ENCODE data around the gene RHAG.
"Not testable (repeated sequence)": the region's sequence is repeated elsewhere in the genome, so short reads cannot be mapped to it uniquely, and the experiment has no call there.

RHAG gene

GRCh38 chr6:49636713-49637349, at the start of gene RHAG:
TSS of gene RHAG (minus strand) at chr6:49636839. CDS start at chr6:49636812, 27 bp downstream.
- DNase-seq (ENCODE audit: low read depth in 2 of 2) = no peak

- no peak for DNase-seq (ENCODE audit: low read depth in 2 of 2)
Measured at GRCh38 chr6:49676671-49677281, 40.1 kb upstream of the RHAG start.

DNA sequence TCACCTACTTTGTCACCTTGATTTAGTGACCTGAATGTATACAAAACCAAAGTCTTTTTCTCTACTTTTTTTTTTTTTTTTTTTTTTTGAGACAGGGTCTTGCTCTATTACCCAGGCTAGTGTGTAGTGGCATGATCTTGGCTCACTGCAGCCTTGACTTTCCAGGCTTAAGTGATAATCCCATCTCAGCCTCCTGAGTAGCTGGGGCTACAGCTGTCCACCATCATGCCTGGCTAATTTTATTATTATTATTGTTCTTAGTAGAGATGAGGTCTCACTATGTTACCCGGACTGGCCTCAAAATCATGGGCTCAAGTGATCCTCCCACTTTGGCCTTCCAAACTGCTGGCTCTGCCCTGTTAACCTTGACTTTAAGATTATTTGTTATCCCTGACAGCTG, 39.2 kb upstream of the RHAG start:
- no peak for DNase-seq (ENCODE audit: low read depth in 2 of 2)

DNA sequence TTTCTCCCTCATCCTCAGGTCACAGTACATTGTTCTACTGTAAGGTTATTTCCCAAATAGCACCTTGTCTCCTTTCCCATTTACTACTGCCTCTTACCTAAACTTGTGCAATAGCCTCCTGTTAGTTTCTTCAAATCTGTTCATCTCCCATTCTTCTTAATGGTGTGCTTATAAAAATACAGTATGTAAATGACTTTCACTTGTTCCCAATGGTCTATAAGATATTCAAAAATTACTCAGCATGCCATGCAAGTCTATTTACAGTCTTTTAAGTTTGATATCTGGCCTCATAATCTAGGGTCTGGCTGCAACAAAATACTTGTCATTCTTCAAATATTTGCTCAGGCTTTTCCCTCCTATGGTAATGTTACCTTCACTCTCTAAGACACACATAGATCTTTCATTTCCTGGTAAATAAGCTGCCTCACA, 31.5 kb upstream of the RHAG start:
- no peak for DNase-seq (ENCODE audit: low read depth in 2 of 2)

DNA sequence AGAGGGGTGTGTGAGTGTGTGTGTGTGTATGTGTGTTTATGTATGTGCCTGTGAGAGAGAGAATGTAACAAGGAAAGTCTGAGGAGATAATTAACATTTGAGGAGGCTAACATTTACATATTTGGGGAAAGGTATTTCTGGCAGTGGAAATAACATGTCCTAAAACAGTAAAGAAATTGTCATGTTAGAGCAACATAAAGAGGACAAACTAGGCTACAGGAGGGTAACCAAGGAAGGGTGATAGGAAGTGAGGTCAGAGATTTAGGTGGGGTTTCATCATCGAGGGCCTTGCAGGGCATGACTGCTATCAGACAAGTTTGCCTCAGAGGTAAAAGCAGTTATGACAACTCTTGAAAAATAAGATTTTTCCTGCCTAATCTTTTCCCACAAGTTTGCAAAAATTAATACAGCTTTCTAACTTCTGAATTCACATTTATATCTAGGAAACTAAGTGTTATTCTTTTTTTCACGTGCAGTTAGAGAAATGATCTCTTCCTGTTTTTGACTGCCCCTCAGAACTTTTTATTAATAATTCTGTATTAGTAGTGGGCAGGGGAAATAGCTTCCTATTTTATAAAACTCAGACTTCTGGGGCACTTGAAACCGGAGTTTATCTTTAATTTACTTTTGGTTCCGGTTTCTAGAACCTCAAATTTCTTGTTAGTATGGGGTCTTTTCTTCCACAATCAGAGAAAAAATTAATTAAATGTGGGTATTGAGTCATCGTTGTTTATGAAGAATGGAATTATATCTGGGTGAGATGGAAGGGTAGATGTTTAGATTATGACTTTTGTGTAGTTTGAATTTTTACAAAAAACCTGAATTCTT, 30.5 kb upstream of the RHAG start:
- no peak for DNase-seq (ENCODE audit: low read depth in 2 of 2)

DNA sequence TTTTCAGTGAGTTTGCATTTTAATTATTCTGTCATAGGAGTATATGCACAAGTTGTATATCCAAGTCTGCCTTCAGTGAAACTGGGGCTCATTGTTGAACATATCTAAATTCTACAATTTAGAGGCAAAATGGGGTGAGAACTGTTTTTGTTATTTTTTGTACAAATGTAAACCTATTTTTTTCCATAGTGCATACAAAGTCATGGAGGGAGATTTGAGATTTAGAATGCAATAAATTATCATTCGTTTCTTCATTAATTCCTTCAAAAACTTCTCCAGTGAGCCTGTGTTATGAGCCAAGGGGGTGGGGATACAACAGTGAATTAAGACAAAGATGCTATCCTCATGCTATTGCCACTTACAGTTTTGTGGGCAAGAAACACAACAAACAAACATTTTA, 29.8 kb upstream of the RHAG start:
- no peak for DNase-seq (ENCODE audit: low read depth in 2 of 2)

DNA sequence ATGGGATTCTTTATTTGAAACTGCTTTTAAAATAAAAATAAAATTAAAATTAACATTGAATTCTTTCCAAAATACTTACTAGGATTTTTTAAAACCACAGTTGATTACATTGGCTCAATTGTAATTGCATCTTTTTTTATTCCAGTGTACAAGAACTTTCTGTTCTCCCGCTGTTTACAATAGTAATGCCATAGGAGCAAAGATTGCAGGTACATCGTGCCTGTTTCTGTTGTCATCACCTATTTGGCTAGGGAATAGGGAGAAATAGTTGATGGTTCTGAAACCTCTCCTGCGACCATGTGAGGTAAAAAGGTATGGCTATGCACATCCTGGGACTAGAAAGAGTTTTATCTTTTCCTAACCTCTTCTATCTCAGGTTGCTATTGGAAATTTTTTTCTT, 28.2 kb upstream of the RHAG start:
- DNase-seq (ENCODE audit: low read depth in 2 of 2) = no peak

DNA sequence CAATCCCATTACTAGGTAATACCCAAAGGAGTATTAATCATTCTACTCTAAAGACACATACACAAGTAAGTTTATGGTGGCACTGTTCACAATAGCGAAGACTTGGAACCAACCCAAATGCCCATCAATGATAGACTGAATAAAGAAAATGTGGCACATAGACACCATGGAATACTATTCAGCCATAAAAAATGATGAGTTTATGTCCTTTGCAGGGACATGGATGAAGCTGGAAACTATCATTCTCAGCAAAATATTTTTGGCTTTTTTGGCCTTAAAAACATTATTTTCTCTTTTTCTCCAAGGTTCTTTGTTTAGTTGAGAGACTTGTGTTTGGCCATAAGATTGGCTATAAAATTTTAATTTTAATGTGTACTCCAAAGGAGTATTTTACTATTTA, 27.4 kb upstream of the RHAG start:
- DNase-seq (ENCODE audit: low read depth in 2 of 2) = not testable (repeated sequence)

GRCh38 chr6:49662892-49663261, 26.2 kb upstream of the RHAG start:
- no peak for DNase-seq (ENCODE audit: low read depth in 2 of 2)

- no peak for DNase-seq (ENCODE audit: low read depth in 2 of 2)
Measured at GRCh38 chr6:49662231-49662891, 25.7 kb upstream of the RHAG start.

GRCh38 chr6:49653942-49654341, 17.3 kb upstream of the RHAG start:
- DNase-seq (ENCODE audit: low read depth in 2 of 2) = no peak

DNA sequence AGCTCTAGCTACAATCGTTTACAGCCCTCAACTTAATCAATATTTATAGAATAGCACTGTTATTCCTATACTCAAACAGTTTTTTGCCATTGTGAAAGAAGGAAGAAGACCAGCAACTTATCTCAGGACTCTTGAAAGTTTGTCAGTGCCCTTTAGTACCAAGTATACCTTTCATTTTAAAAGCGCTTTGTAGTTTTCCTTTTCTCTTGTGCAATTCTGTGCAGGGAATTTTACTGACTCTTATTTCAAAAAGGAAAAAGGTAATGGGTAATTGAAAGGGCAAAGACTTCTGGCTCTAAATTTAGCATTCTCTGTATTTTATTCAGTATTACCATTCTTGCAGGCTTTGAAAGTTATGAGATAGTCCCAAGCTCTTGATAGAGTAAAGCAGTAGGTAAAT, 16.8 kb upstream of the RHAG start:
- DNase-seq (ENCODE audit: low read depth in 2 of 2) = no peak

GRCh38 chr6:49651239-49651638, 14.6 kb upstream of the RHAG start:
- no peak for DNase-seq (ENCODE audit: low read depth in 2 of 2)

- no peak for DNase-seq (ENCODE audit: low read depth in 2 of 2)
Measured at GRCh38 chr6:49649988-49650387, 13.3 kb upstream of the RHAG start.

GRCh38 chr6:49648036-49648435, 11.4 kb upstream of the RHAG start:
- DNase-seq (ENCODE audit: low read depth in 2 of 2) = no peak

DNA sequence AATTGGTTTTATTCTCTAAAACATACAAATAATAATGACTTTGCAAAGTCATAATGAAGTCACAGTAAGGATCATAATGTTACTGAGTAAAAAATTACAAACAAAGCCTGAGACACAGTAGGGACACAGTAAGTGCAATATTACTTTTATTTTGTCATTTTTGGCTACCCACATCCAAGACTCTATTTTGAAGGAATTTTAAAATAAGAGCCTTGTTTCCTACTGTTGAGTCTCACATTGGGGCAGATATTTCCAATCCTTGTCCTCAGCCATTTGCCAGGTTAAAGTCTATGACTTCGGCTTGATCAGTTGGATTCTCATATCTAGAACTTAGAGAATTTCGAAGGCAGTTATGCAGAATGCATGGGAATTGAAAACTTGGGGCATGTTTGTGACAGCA, 10.8 kb upstream of the RHAG start:
- no peak for DNase-seq (ENCODE audit: low read depth in 2 of 2)

- no peak for DNase-seq (ENCODE audit: low read depth in 2 of 2)
Measured at GRCh38 chr6:49646942-49647341, 10.3 kb upstream of the RHAG start.

- DNase-seq (ENCODE audit: low read depth in 2 of 2) = no peak
Measured at GRCh38 chr6:49646130-49646824, 9.6 kb upstream of the RHAG start.

GRCh38 chr6:49645139-49645538, 8.5 kb upstream of the RHAG start:
- DNase-seq (ENCODE audit: low read depth in 2 of 2) = no peak

DNA sequence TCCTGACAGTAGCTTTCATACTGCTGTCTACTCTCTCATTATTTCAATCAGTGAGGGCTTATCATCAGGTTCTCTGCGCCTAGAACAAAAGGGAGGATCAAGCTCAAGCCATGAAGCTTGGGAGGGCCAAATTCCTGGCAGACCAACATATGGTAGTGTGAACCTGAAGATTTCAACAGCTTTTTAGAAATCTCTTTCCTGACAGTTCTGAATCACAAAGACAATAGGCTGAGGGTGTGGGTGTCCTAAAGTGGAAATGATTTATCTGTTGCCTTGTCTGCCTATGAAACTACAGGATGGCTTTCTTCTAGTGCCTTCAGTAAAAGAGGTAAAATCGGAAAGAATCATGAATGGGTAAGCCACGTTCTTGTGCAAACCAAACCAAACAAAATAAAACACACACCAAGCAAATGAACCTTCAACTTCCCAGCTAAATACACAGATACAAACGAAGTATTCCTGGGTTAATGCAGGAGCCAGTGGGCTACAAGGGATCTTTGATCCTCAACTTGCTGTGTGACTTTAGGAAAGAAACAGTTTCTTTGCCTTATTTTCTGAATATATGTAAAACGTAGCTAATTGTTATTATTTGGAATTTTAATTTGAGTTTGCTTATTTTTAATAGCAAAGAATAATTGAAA, 2.7 kb upstream of the RHAG start:
- no peak for DNase-seq (ENCODE audit: low read depth in 2 of 2)

- DNase-seq (ENCODE audit: low read depth in 2 of 2) = no peak
Measured at GRCh38 chr6:49637350-49637731, 702 bp upstream of the RHAG start.

Measured in stimulated activated CD4-positive, alpha-beta T cell treated with anti-CD3 and anti-CD28 coated beads, Interleukin-15, amount 100 ng/mL, for 48 hours (primary cell).